Amniotic epithelial cell (primary cell): Measurements from ENCODE around the gene RASAL1.

Experiments
- DNase-seq: peaks from one replicate; pipeline ENCODE4 v3.0.0-alpha.2; 2010; ENCODE audit warnings: low read depth

Gene RASAL1

GRCh38 chr12:113135178-113136127 lies at the start of gene RASAL1:
RASAL1 (minus strand) TSS chr12:113135761; CDS start chr12:113135462, 299 bp downstream.
- no peak for DNase-seq

- DNase-seq = peak; percentile 84
These were observed 49.3 kb upstream of the RASAL1 start for GRCh38 chr12:113184900-113185179.

GRCh38 chr12:113184098-113184899 lies 48.7 kb upstream of the RASAL1 start:
- DNase-seq = no peak

- no peak for DNase-seq
These were observed 47.5 kb upstream of the RASAL1 start for GRCh38 chr12:113183030-113183589.

GRCh38 chr12:113181975-113182374 lies 46.4 kb upstream of the RASAL1 start:
- no peak for DNase-seq

GRCh38 chr12:113180333-113180732 lies 44.8 kb upstream of the RASAL1 start:
- DNase-seq = no peak

- DNase-seq = no peak
These were observed 43.5 kb upstream of the RASAL1 start for GRCh38 chr12:113179023-113179422.

- peak; percentile 44 for DNase-seq
These were observed 39.2 kb upstream of the RASAL1 start for GRCh38 chr12:113174461-113175384.

- DNase-seq = no peak
These were observed 37.6 kb upstream of the RASAL1 start for GRCh38 chr12:113173081-113173698.

GRCh38 chr12:113172185-113172584 lies 36.6 kb upstream of the RASAL1 start:
- no peak for DNase-seq

GRCh38 chr12:113171543-113171942 lies 36.0 kb upstream of the RASAL1 start:
- no peak for DNase-seq

- no peak for DNase-seq
These were observed 35.4 kb upstream of the RASAL1 start for GRCh38 chr12:113170926-113171325.

GRCh38 chr12:113170457-113170856 lies 34.9 kb upstream of the RASAL1 start:
- DNase-seq = no peak

- DNase-seq = no peak
These were observed 34.1 kb upstream of the RASAL1 start for GRCh38 chr12:113169697-113170096.

GRCh38 chr12:113167868-113168267 lies 32.3 kb upstream of the RASAL1 start:
- no peak for DNase-seq

GRCh38 chr12:113165521-113166450 lies 30.2 kb upstream of the RASAL1 start:
- DNase-seq = no peak

- no peak for DNase-seq
These were observed 28.5 kb upstream of the RASAL1 start for GRCh38 chr12:113164014-113164413.

- no peak for DNase-seq
These were observed 27.4 kb upstream of the RASAL1 start for GRCh38 chr12:113163030-113163360.

- peak; percentile 39 for DNase-seq
These were observed 26.8 kb upstream of the RASAL1 start for GRCh38 chr12:113162102-113163029.
